Panc1 (cell line): ENCODE data around the gene SLC6A6. TPM values are rescaled to one million over a fixed set of nuclear protein-coding genes. Genes with fewer than 3 reads are reported as not detected.

ENCODE experiments used
- ATAC-seq: fragments of 200-7000 bp; cut with Tn5 transposase; 2 replicates; pipeline ENCODE4 v1.9.1; 2020; ENCODE audit warnings: mild to moderate bottlenecking, moderate library complexity
- BruUV-seq: library from RNA; stranded (reverse); fragments of 400-500 nt; replicated peaks from 2 replicates; lab custom pipeline; 2021; lab: Mats Ljungman, UMichigan
- CTCF ChIA-PET: fragments of 300-600 bp; sonication (Branson Sonifier 250); formaldehyde crosslinking; loops from one replicate; lab custom pipeline; 2022; ENCODE audit warnings: antibody characterized with exemption; lab: Charles Lee
- POLR2A ChIA-PET: fragments of 300-600 bp; sonication (Branson Sonifier 250); formaldehyde crosslinking; loops from one replicate; lab custom pipeline; 2022; ENCODE audit warnings: antibody characterized with exemption; lab: Charles Lee
- DNase-seq: peaks from one replicate; pipeline ENCODE4 v3.0.0-alpha.2; 2010; ENCODE audit warnings: low read depth, low spot score
- H3K27ac ChIP-seq: 2 replicates; pipeline ENCODE4 v1.5.1; 2011; ENCODE audit warnings: mild to moderate bottlenecking, low read length, inconsistent platforms
- H3K27me3 ChIP-seq: fragments of 200-500 bp; sonication (Bioruptor generic); 2 replicates; pipeline ENCODE4 v1.6.0; 2014; ENCODE audit warnings: low read length, inconsistent platforms; ENCODE audit not compliant: control insufficient read depth, insufficient read depth
- H3K36me3 ChIP-seq: fragments of 200-500 bp; sonication (Bioruptor generic); 2 replicates; pipeline ENCODE4 v1.5.1; 2014; ENCODE audit warnings: inconsistent platforms, mild to moderate bottlenecking, low read length, moderate library complexity; ENCODE audit not compliant: control insufficient read depth, insufficient read depth
- H3K4me1 ChIP-seq: 2 replicates; pipeline ENCODE4 v1.5.1; 2011; ENCODE audit warnings: inconsistent platforms, mild to moderate bottlenecking, low read length, moderate library complexity; ENCODE audit not compliant: control insufficient read depth, insufficient read depth
- H3K4me3 ChIP-seq, 2 experiments: 2 replicates each; pipeline ENCODE4 v1.5.1; 2011 to 2012; ENCODE audit warnings: low read depth in 2 of 2, low read length in 2 of 2, mild to moderate bottlenecking in 2 of 2, inconsistent platforms in 1 of 2, moderate library complexity in 1 of 2
- H3K9me3 ChIP-seq: fragments of 200-500 bp; sonication (Bioruptor generic); 2 replicates; pipeline ENCODE4 v1.5.1; 2014; ENCODE audit warnings: low read depth, mild to moderate bottlenecking, inconsistent platforms, low read length, moderate library complexity; ENCODE audit not compliant: control insufficient read depth, insufficient read depth
- POLR2AphosphoS5 ChIP-seq: IDR thresholded peaks from 2 replicates; pipeline ENCODE4 v1.6.1; 2012; ENCODE audit warnings: mild to moderate bottlenecking, low read depth, low read length, moderate library complexity
- SIN3A ChIP-seq: IDR thresholded peaks from 2 replicates; pipeline ENCODE4 v1.6.1; 2012; ENCODE audit warnings: low read depth, mild to moderate bottlenecking, low read length, moderate library complexity, borderline replicate concordance; ENCODE audit not compliant: insufficient read depth
- TCF7L2 ChIP-seq: IDR thresholded peaks from 2 replicates; pipeline ENCODE4 v1.6.1; 2011; ENCODE audit warnings: mild to moderate bottlenecking, low read depth, low read length, inconsistent platforms
- in situ Hi-C: cut with HindIII; loops from 2 replicates; pipeline ENCODE4 v1.10.0; 2016; ENCODE audit warnings: low sequenced_read_pairs, low pct_unique_long_range_greater_than_20kb
- intact Hi-C: fragments of 100-400 bp; cut with micrococcal nuclease; formaldehyde crosslinking; loops from one replicate; pipeline ENCODE4 v1.10.0; 2022; ENCODE audit not compliant: unreplicated experiment
- total RNA-seq: library from RNA; stranded (reverse); gene quantifications from one replicate; pipeline ENCODE4 v1.2.1, GENCODE V29; 2021; ENCODE audit not compliant: unreplicated experiment
- TF ChIP-seq, protein P1 (sequence below): fragments of 450-650 bp; IDR thresholded peaks from 2 replicates; pipeline ENCODE4 v1.5.1; 2017; ENCODE audit warnings: mild to moderate bottlenecking
- TF ChIP-seq, protein P2 (sequence below), 2 experiments: IDR thresholded peaks; 2 replicates each; pipeline ENCODE4 v1.6.1; 2011 to 2012; ENCODE audit warnings: low read depth in 2 of 2, control low read depth in 1 of 2, low read length in 1 of 2, mild to moderate bottlenecking in 1 of 2, moderate library complexity in 1 of 2; ENCODE audit not compliant: insufficient read depth in 1 of 2

The SLC6A6 gene
- total RNA-seq, 1 experiment from 2014 or later: 61.0 TPM

DNA sequence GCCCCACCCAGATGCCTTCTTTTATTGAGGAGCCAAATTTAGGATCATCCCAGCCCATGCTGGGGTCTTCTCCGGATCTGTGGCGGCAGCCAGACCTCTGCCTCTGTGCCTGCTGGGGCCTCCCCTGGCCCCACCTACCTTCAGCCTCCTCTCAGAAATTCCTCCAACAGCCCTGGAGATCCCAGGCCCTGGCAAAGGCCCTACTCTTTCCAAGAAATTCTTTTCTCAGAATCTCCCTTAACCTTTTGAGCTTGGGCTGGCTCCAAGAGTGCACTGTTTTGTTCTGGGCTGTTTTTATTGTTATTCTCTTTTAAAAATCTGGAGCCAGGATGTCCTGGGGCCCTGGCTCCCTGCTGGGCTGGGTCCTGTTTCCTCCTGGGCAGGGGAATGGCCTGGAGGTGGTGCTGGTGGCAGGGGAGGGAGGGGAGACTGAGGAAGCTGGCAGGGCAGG lies 79.9 kb downstream of the SLC6A6 start:
- H3K27me3 ChIP-seq: no peaks in the 10 kb centered on the region
- TF ChIP-seq SIN3A: no peak
- TF ChIP-seq, protein P1, sequence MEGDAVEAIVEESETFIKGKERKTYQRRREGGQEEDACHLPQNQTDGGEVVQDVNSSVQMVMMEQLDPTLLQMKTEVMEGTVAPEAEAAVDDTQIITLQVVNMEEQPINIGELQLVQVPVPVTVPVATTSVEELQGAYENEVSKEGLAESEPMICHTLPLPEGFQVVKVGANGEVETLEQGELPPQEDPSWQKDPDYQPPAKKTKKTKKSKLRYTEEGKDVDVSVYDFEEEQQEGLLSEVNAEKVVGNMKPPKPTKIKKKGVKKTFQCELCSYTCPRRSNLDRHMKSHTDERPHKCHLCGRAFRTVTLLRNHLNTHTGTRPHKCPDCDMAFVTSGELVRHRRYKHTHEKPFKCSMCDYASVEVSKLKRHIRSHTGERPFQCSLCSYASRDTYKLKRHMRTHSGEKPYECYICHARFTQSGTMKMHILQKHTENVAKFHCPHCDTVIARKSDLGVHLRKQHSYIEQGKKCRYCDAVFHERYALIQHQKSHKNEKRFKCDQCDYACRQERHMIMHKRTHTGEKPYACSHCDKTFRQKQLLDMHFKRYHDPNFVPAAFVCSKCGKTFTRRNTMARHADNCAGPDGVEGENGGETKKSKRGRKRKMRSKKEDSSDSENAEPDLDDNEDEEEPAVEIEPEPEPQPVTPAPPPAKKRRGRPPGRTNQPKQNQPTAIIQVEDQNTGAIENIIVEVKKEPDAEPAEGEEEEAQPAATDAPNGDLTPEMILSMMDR: no peak
- no peak for TF ChIP-seq TCF7L2
- no peak for TF ChIP-seq POLR2AphosphoS5
- no TSS peak for BruUV-seq
- ATAC-seq (no peak), DNase-seq (no peak)
- in situ Hi-C loops (no loop called here), intact Hi-C loops (no loop called here)
- H3K36me3 ChIP-seq: no peaks in the 10 kb centered on the region; the same call in 1 of the 2 replicates
- H3K9me3 ChIP-seq: no peaks in the 10 kb centered on the region
- H3K4me3 ChIP-seq: no peak overlapping the region
- no peak overlapping the region for H3K27ac ChIP-seq
- H3K4me1 ChIP-seq: no peaks in the 10 kb centered on the region
- ChIA-PET POLR2A (no interaction called here), CTCF (no interaction called here)

DNA sequence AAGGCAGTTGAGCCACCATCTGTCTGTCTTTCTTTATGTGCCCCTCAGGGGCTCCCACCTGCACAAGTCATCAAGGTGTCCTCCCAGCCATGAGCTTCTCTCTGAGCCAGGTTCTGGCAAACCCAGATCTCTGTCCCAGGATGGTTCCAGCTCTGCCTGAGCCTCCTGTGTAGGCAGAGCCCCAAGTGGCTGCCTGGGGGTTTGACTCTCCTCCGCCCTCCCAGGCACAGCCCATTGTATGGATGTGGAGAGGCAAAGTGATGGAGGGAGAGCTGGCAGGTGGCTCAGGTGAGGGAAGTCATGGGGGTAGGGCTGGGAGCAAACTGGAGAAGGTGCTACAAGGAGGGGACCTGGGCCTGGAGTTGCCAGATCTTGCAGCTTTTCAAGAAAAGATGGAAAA lies 80.9 kb downstream of the SLC6A6 start:
- intact Hi-C loops: no loop called here
- Histone ChIP-seq H3K4me3 (no peak overlapping the region), H3K27me3 (no peaks in the 10 kb centered on the region), H3K4me1 (no peaks in the 10 kb centered on the region), H3K27ac (no peak overlapping the region), H3K9me3 (no peaks in the 10 kb centered on the region), H3K36me3 (no peaks in the 10 kb centered on the region; the same call in 1 of the 2 replicates)
- CTCF ChIA-PET: no interaction called here
- no peak for ATAC-seq
- BruUV-seq: no TSS peak
- in situ Hi-C loops: no loop called here
- TF ChIP-seq, protein P2, sequence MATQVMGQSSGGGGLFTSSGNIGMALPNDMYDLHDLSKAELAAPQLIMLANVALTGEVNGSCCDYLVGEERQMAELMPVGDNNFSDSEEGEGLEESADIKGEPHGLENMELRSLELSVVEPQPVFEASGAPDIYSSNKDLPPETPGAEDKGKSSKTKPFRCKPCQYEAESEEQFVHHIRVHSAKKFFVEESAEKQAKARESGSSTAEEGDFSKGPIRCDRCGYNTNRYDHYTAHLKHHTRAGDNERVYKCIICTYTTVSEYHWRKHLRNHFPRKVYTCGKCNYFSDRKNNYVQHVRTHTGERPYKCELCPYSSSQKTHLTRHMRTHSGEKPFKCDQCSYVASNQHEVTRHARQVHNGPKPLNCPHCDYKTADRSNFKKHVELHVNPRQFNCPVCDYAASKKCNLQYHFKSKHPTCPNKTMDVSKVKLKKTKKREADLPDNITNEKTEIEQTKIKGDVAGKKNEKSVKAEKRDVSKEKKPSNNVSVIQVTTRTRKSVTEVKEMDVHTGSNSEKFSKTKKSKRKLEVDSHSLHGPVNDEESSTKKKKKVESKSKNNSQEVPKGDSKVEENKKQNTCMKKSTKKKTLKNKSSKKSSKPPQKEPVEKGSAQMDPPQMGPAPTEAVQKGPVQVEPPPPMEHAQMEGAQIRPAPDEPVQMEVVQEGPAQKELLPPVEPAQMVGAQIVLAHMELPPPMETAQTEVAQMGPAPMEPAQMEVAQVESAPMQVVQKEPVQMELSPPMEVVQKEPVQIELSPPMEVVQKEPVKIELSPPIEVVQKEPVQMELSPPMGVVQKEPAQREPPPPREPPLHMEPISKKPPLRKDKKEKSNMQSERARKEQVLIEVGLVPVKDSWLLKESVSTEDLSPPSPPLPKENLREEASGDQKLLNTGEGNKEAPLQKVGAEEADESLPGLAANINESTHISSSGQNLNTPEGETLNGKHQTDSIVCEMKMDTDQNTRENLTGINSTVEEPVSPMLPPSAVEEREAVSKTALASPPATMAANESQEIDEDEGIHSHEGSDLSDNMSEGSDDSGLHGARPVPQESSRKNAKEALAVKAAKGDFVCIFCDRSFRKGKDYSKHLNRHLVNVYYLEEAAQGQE (IDR thresholded peaks at IDR 0.05; ENCODE audit: insufficient read depth in 1 of 2, low read depth in 2 of 2, low read length in 1 of 2): no peak
- no peak for TF ChIP-seq TCF7L2
- TF ChIP-seq SIN3A: no peak
- TF ChIP-seq POLR2AphosphoS5: no peak
- TF ChIP-seq, protein P1: no peak
- no peak for DNase-seq
- POLR2A ChIA-PET: no interaction called here
